Measurements from ENCODE around the gene C6orf141. TPM values are rescaled to one million over a fixed set of nuclear protein-coding genes. Genes with fewer than 3 reads are reported as not detected.

Gene C6orf141
- total RNA-seq, 1 experiment from 2014 or later: 31.6 TPM

- POLR2A ChIA-PET: interaction anchor here (1.6 kb wide), 1 partner anchor 58 kb away, joined by 5 read pairs; no protein-coding TSS in a partner anchor
Observed at GRCh38 chr6:49548613-49549304, 1.7 kb upstream of the C6orf141 start.

More at GRCh38 chr6:49548613-49549304, 1.7 kb upstream of the C6orf141 start:
- peaks cover 30 to 46% of the 10 kb centered on the region in 2 experiments for H3K4me1 ChIP-seq (ENCODE audit: control insufficient read depth in 1 of 2, insufficient read depth in 2 of 2, low read length in 2 of 2)
- ChIA-PET CTCF (interaction anchor here (0.7 to 2.6 kb wide), 3 partner anchors 14 to 21 kb away, joined by 3 to 21 read pairs (median 3); no protein-coding TSS in a partner anchor), RAD21 (ENCODE audit: low non-redundant PET in 1 of 2, low total read pairs in 2 of 2, uncharacterized antibody in 2 of 2, unreplicated experiment in 2 of 2) (no interaction called here)
- no peaks in the 10 kb centered on the region for H3K27me3 ChIP-seq (ENCODE audit: insufficient read depth, low read length)
- H3K4me3 ChIP-seq (replicated peaks in 1 of 2; ENCODE audit: low read depth in 1 of 2, low read length in 2 of 2): no peak overlapping the region
- H3K9me3 ChIP-seq (ENCODE audit: control insufficient read depth in 1 of 2, insufficient read depth in 1 of 2, low read depth in 1 of 2, low read length in 2 of 2): no peaks in the 10 kb centered on the region
- peaks cover 24% of the 10 kb centered on the region for H3K79me2 ChIP-seq (ENCODE audit: insufficient read depth, low read length)
- H2AFZ ChIP-seq (ENCODE audit: low read depth, low read length, poor library complexity, severe bottlenecking): peak overlapping the region; percentile 27
- no peak overlapping the region for H3K4me2 ChIP-seq (ENCODE audit: low read length)
- ATAC-seq (no peak), DNase-seq (ENCODE audit: low read depth, low spot score) (no peak)
- no TSS peak for BruUV-seq (replicated peaks)
- intact Hi-C loops (cut with micrococcal nuclease): no loop called here
- H3K9me2 ChIP-seq (ENCODE audit: insufficient read depth): no peaks in the 10 kb centered on the region
- no peak overlapping the region for H3K9ac ChIP-seq (ENCODE audit: low read length)
- no peak overlapping the region for H3K27ac ChIP-seq (ENCODE audit: low read depth, low read length)
- H3K36me3 ChIP-seq (ENCODE audit: control insufficient read depth in 1 of 2, insufficient read depth in 2 of 2, low read length in 2 of 2): no peaks in the 10 kb centered on the region
- H4K20me1 ChIP-seq (ENCODE audit: insufficient read depth): no peaks in the 10 kb centered on the region
- TF ChIP-seq, protein P1, sequence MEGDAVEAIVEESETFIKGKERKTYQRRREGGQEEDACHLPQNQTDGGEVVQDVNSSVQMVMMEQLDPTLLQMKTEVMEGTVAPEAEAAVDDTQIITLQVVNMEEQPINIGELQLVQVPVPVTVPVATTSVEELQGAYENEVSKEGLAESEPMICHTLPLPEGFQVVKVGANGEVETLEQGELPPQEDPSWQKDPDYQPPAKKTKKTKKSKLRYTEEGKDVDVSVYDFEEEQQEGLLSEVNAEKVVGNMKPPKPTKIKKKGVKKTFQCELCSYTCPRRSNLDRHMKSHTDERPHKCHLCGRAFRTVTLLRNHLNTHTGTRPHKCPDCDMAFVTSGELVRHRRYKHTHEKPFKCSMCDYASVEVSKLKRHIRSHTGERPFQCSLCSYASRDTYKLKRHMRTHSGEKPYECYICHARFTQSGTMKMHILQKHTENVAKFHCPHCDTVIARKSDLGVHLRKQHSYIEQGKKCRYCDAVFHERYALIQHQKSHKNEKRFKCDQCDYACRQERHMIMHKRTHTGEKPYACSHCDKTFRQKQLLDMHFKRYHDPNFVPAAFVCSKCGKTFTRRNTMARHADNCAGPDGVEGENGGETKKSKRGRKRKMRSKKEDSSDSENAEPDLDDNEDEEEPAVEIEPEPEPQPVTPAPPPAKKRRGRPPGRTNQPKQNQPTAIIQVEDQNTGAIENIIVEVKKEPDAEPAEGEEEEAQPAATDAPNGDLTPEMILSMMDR (IDR thresholded peaks at IDR 0.05 in 2 of 3, conservative IDR thresholded peaks at IDR 0.05 in 1 of 3; ENCODE audit: borderline replicate concordance in 1 of 3, insufficient read depth in 1 of 3, low read depth in 2 of 3, low read length in 2 of 3): peak; percentile 17 to 36 (median 26); a peak in 3 of 6 replicates
- TF ChIP-seq TCF7L2 (IDR thresholded peaks at IDR 0.05; ENCODE audit: borderline replicate concordance, extremely low read depth, insufficient read depth, insufficient read length) (no peak), RAD21 (IDR thresholded peaks at IDR 0.05; ENCODE audit: low read depth) (peak; percentile 29; the same call in 1 of the 2 replicates)

Measured in HCT116 (cell line).